ENCODE measurements around the gene SLCO4A1.

DNA sequence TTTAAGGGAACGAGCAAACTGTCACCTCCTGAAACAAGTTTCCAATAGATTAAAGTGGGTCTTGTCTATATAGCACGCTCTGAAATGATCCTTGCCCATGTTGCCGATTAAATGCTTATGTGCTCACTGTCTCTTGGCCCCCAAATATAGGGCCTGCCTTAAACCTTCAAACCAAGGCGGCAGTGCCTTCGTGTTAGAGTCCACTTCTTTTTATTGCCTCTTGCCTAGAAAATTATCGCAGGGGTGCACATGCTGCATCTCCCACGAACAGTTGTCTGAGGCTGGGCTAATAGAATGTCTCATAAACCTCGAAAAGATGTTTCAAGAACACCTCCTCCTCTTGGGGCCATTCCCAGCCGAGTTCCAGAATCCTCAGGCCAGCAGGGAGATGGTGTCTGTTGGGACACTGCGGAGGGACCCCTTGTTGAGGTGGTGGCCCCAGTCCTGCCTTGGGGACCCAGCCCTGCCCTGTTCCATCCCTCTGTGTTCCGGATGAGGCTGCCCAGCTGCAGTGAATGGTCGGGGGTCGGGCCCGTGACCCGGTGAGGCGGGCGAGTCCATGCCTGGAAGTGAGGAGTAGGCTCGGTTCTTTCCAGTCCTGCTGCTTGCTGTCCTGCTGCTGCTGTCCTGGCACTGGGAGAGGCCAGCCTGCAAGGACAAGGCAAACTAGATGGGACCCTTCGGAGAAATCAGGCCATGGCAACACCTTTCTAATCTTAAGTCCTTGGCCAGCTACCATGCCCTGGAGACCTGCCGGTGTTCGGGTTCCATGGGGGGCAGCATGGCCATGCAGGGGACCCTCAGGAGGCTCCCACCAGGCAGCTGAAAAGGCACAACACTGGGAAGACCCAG lies 34.7 kb upstream of the SLCO4A1 start:
- TF ChIP-seq, protein P1, sequence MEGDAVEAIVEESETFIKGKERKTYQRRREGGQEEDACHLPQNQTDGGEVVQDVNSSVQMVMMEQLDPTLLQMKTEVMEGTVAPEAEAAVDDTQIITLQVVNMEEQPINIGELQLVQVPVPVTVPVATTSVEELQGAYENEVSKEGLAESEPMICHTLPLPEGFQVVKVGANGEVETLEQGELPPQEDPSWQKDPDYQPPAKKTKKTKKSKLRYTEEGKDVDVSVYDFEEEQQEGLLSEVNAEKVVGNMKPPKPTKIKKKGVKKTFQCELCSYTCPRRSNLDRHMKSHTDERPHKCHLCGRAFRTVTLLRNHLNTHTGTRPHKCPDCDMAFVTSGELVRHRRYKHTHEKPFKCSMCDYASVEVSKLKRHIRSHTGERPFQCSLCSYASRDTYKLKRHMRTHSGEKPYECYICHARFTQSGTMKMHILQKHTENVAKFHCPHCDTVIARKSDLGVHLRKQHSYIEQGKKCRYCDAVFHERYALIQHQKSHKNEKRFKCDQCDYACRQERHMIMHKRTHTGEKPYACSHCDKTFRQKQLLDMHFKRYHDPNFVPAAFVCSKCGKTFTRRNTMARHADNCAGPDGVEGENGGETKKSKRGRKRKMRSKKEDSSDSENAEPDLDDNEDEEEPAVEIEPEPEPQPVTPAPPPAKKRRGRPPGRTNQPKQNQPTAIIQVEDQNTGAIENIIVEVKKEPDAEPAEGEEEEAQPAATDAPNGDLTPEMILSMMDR (conservative IDR thresholded peaks at IDR 0.05; ENCODE audit: low read depth, low read length) = no peak
- no peak for TF ChIP-seq EZH2 (IDR thresholded peaks at IDR 0.05; ENCODE audit: borderline replicate concordance, low read depth, low read length, poor library complexity, severe bottlenecking)
